ENCODE measurements around the gene SCAND1.

DNA sequence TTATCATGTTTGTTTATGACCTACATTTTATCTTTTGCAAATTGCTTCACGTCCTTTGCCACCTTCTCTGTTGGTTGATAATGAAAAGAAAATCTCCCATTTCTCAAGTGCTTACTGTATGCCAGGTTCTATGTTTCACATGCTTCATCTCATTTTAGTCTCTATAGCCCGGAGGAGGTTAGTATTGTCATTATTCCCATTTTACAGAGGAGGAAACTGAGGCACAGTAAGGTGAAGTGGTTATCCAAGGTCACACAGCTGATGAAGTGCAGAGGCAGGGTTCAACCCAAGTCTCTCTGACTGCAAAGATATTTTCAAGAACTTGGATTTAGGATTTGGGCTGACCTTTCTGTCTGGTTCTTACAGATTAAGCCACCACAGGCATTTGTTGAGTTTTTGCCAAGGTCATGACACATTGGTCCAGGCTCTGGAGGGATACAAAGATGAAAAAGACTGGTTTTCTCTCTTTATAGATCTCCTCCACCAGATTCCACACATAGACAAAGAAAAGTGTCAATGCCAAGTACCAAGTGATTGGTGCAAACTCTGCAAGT lies 34.7 kb upstream of the SCAND1 start:
- TF ChIP-seq, protein P1, sequence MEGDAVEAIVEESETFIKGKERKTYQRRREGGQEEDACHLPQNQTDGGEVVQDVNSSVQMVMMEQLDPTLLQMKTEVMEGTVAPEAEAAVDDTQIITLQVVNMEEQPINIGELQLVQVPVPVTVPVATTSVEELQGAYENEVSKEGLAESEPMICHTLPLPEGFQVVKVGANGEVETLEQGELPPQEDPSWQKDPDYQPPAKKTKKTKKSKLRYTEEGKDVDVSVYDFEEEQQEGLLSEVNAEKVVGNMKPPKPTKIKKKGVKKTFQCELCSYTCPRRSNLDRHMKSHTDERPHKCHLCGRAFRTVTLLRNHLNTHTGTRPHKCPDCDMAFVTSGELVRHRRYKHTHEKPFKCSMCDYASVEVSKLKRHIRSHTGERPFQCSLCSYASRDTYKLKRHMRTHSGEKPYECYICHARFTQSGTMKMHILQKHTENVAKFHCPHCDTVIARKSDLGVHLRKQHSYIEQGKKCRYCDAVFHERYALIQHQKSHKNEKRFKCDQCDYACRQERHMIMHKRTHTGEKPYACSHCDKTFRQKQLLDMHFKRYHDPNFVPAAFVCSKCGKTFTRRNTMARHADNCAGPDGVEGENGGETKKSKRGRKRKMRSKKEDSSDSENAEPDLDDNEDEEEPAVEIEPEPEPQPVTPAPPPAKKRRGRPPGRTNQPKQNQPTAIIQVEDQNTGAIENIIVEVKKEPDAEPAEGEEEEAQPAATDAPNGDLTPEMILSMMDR (IDR thresholded peaks at IDR 0.05), result no peak
- TF ChIP-seq POLR2A (IDR thresholded peaks at IDR 0.05), result no peak

Data from adrenal gland (tissue), 5 donors.